Endothelial cell of umbilical vein (primary cell): ENCODE measurements around the gene CDRT15. TPM values are rescaled to one million over a fixed set of nuclear protein-coding genes. Genes with fewer than 3 reads are reported as not detected.

Experiments
- BruUV-seq: library from RNA; stranded (reverse); fragments of 400-500 nt; replicated peaks from 2 replicates; lab custom pipeline; 2021; lab: Mats Ljungman, UMichigan
- CTCF ChIA-PET: fragments of 300-600, 350-600 bp; sonication (Branson Sonifier 250); formaldehyde crosslinking; loops from one replicate; lab custom pipeline; 2021; ENCODE audit warnings: antibody characterized with exemption, inconsistent platforms; lab: Charles Lee
- POLR2A ChIA-PET: fragments of 300-600, 350-600 bp; sonication (Branson Sonifier 250); formaldehyde crosslinking; loops from one replicate; lab custom pipeline; 2021; ENCODE audit warnings: antibody characterized with exemption, inconsistent platforms; lab: Charles Lee
- DNase-seq: peaks from one replicate; pipeline ENCODE4 v3.0.0-alpha.2; 2011; ENCODE audit warnings: low read depth, low spot score
- FAIRE-seq: peaks from 2 replicates; lab custom pipeline; 2011; peaks lifted over from hg19 to GRCh38; lab: Jason Lieb, UNC
- H2AFZ ChIP-seq: 2 replicates; pipeline ENCODE4 v1.6.0; 2012; ENCODE audit warnings: low read depth, low read length, control low read depth, inconsistent platforms
- H3K27ac ChIP-seq: 2 replicates; pipeline ENCODE4 v1.5.1; 2011; ENCODE audit warnings: low read depth, mild to moderate bottlenecking, control low read depth, low read length, moderate library complexity; ENCODE audit not compliant: insufficient read depth
- H3K27me3 ChIP-seq, 2 experiments: 2 replicates each; pipeline versions ENCODE4 v1.6.0 to v1.6.1; 2011; ENCODE audit warnings: low read length in 2 of 2, mixed read lengths in 1 of 2; ENCODE audit not compliant: control insufficient read depth in 2 of 2, insufficient read depth in 2 of 2
- H3K36me3 ChIP-seq, 2 experiments: 2 replicates in 1 of 2; 3 replicates in 1 of 2; pipeline ENCODE4 v1.5.1; 2011; ENCODE audit warnings: low read length in 2 of 2, mild to moderate bottlenecking in 1 of 2, moderate library complexity in 1 of 2; ENCODE audit not compliant: control insufficient read depth in 2 of 2, insufficient read depth in 2 of 2; ENCODE audit errors: extremely low read depth in 1 of 2
- H3K4me1 ChIP-seq: 3 replicates; pipeline ENCODE4 v1.5.1; 2011; ENCODE audit warnings: mild to moderate bottlenecking, low read length; ENCODE audit not compliant: control insufficient read depth, insufficient read depth; ENCODE audit errors: extremely low read depth
- H3K4me2 ChIP-seq: 2 replicates; pipeline ENCODE4 v1.6.1; 2011; ENCODE audit warnings: low read length, control low read depth, mixed read lengths; ENCODE audit not compliant: insufficient read depth
- H3K4me3 ChIP-seq, 3 experiments: fragments of 200-600 bp in 1 of 3; sonication (generic), shearing (Covaris generic) in 1 of 3; replicated peaks in 1 of 3; 2 replicates each; pipeline ENCODE4 v1.5.1; 2011 to 2016; ENCODE audit warnings: control low read depth in 3 of 3, low read length in 3 of 3, mild to moderate bottlenecking in 2 of 3, inconsistent platforms in 1 of 3, low read depth in 1 of 3, moderate library complexity in 1 of 3; ENCODE audit not compliant: insufficient read depth in 1 of 3
- H3K79me2 ChIP-seq: 2 replicates; pipeline ENCODE4 v1.6.0; 2012; ENCODE audit warnings: low read length, inconsistent platforms; ENCODE audit not compliant: control insufficient read depth, insufficient read depth
- H3K9ac ChIP-seq: replicated peaks from 2 replicates; pipeline ENCODE3; 2011; ENCODE audit warnings: low read length, control low read depth; ENCODE audit not compliant: insufficient read depth; ENCODE audit errors: extremely low read depth
- H3K9me1 ChIP-seq: replicated peaks from 3 replicates; pipeline ENCODE4 v1.6.0; 2011; ENCODE audit warnings: mild to moderate bottlenecking, low read length; ENCODE audit not compliant: control insufficient read depth, insufficient read depth; ENCODE audit errors: extremely low read depth
- H3K9me3 ChIP-seq: replicated peaks from 2 replicates; pipeline ENCODE4 v1.5.1; 2012; ENCODE audit warnings: low read length, inconsistent platforms; ENCODE audit not compliant: control insufficient read depth, insufficient read depth
- H4K20me1 ChIP-seq: replicated peaks from 2 replicates; pipeline ENCODE3; 2011; ENCODE audit warnings: mild to moderate bottlenecking, low read length; ENCODE audit not compliant: control insufficient read depth, insufficient read depth; ENCODE audit errors: extremely low read depth
- CTCF ChIP-seq, 2 donors: IDR thresholded peaks; 1 replicate in 1 of 2; 2 replicates in 1 of 2; pipeline ENCODE4 v1.5.1; 2011; ENCODE audit warnings: low read length in 2 of 2, mild to moderate bottlenecking in 2 of 2, moderate library complexity in 2 of 2, control low read depth in 1 of 2, inconsistent platforms in 1 of 2, low read depth in 1 of 2; ENCODE audit not compliant: insufficient read depth in 1 of 2; ENCODE audit errors: extremely low read depth in 1 of 2
- EZH2 ChIP-seq: IDR thresholded peaks from 2 replicates; pipeline ENCODE4 v1.6.1; 2012; ENCODE audit warnings: borderline replicate concordance, low read depth, mild to moderate bottlenecking, moderate library complexity, low read length, inconsistent platforms; ENCODE audit not compliant: severe bottlenecking
- JUN ChIP-seq: IDR thresholded peaks from 2 replicates; pipeline ENCODE4 v1.6.1; 2011; ENCODE audit warnings: borderline replicate concordance, low read depth; ENCODE audit not compliant: insufficient read length, insufficient read depth
- MAX ChIP-seq: IDR thresholded peaks from 2 replicates; pipeline ENCODE4 v1.6.1; 2011; ENCODE audit not compliant: insufficient read depth, insufficient read length
- MYC ChIP-seq: IDR thresholded peaks from one replicate; pipeline ENCODE4 v1.6.1; 2011; ENCODE audit warnings: mild to moderate bottlenecking, low read depth, low read length
- POLR2A ChIP-seq: IDR thresholded peaks from 2 replicates; pipeline ENCODE4 v1.6.1; 2012; ENCODE audit warnings: low read depth, mild to moderate bottlenecking, control low read depth, low read length
- dilution Hi-C: fragments of 300-500 bp; cut with MboI; formaldehyde crosslinking; loops from one replicate; pipeline ENCODE4 v1.15.0; 2019; ENCODE audit warnings: low sequenced_read_pairs; ENCODE audit not compliant: extremely low pct_ligation_motif_present
- intact Hi-C: fragments of 100-400 bp; cut with micrococcal nuclease; formaldehyde crosslinking; loops from one replicate; pipeline ENCODE4 v1.10.0; 2022
- polyA plus RNA-seq, 4 experiments: library from polyadenylated mRNA; depleted of rRNA in 3 of 4; stranded (reverse) in 3 of 4; unstranded in 1 of 4; fragments of >200 nt; gene quantifications; 2 replicates each; pipeline versions ENCODE4 v1.2.1 to v1.2.3, GENCODE V29; 2011 to 2012; ENCODE audit warnings: missing spikeins in 1 of 4
- total RNA-seq: library from RNA; stranded (reverse); gene quantifications from 2 replicates; pipeline ENCODE4 v1.2.3, GENCODE V29; 2021

CDRT15 gene
- total and polyA plus RNA-seq, 2 donors (not counting 3 experiments of a cell fraction or from before 2014, with no cell fraction given) = not detected

GRCh38 chr17:14211801-14212200, 24.9 kb downstream of the CDRT15 start:
- Histone ChIP-seq H3K36me3 (no peaks in the 10 kb centered on the region), H4K20me1 (no peaks in the 10 kb centered on the region), H3K9me3 (no peaks in the 10 kb centered on the region), H3K9me1 (no peaks in the 10 kb centered on the region), H3K9ac (no peak overlapping the region), H3K27ac (no peak overlapping the region), H3K4me3 (no peak overlapping the region), H3K4me2 (no peak overlapping the region), H3K79me2 (no peaks in the 10 kb centered on the region), H3K4me1 (no peaks in the 10 kb centered on the region), H2AFZ (no peak overlapping the region), H3K27me3 (no peaks in the 10 kb centered on the region)
- dilution Hi-C loops (no loop called here), intact Hi-C loops (no loop called here)
- FAIRE-seq = no peak
- TF ChIP-seq JUN = no peak
- TF ChIP-seq CTCF (IDR thresholded peaks at IDR 0.05; ENCODE audit: extremely low read depth in 1 of 2, insufficient read depth in 1 of 2, low read depth in 1 of 2, low read length in 2 of 2) = peak in 1 of 2 donors; percentile 26
- no peak for TF ChIP-seq EZH2
- CTCF ChIA-PET = interaction anchor here (1.2 kb wide), 1 partner anchor 8 kb away, joined by 3 read pairs; no protein-coding TSS in a partner anchor
- POLR2A ChIA-PET = no interaction called here
- no TSS peak for BruUV-seq
- no peak for DNase-seq

GRCh38 chr17:14211246-14211645, 25.4 kb downstream of the CDRT15 start:
- TF ChIP-seq MAX = no peak
- no peak for TF ChIP-seq POLR2A
- no peak for TF ChIP-seq MYC
- intact Hi-C loops = no loop called here
- BruUV-seq = no TSS peak
- Histone ChIP-seq H3K9ac (no peak overlapping the region), H3K9me1 (no peaks in the 10 kb centered on the region), H3K4me3 (no peak overlapping the region), H3K36me3 (no peaks in the 10 kb centered on the region), H3K27me3 (no peaks in the 10 kb centered on the region), H3K9me3 (no peaks in the 10 kb centered on the region), H3K4me2 (no peak overlapping the region), H3K27ac (no peak overlapping the region), H3K79me2 (no peaks in the 10 kb centered on the region), H2AFZ (no peak overlapping the region), H3K4me1 (no peaks in the 10 kb centered on the region), H4K20me1 (no peaks in the 10 kb centered on the region)
- POLR2A ChIA-PET = no interaction called here
- dilution Hi-C loops = no loop called here
- FAIRE-seq (no peak), DNase-seq (no peak)
- CTCF ChIA-PET = interaction anchor here (1.2 kb wide), 1 partner anchor 8 kb away, joined by 3 read pairs; no protein-coding TSS in a partner anchor
